HepG2 (cell line): ENCODE data around the gene CHPF. TPM values are rescaled to one million over a fixed set of nuclear protein-coding genes. Genes with fewer than 3 reads are reported as not detected.

Source experiments
- CBX5 ChIP-seq: sonication (generic); formaldehyde crosslinking; IDR thresholded peaks from 2 replicates; pipeline ENCODE4 v1.4.0; 2020; ENCODE audit warnings: missing genetic modification reagents, borderline replicate concordance
- CHD4 ChIP-seq: fragments of 200-600 bp; sonication (generic); IDR thresholded peaks from 2 replicates; pipeline ENCODE4 v1.7.0; 2017; ENCODE audit warnings: mild to moderate bottlenecking, low read length, borderline replicate concordance
- CREBL2 ChIP-seq: sonication (generic); formaldehyde crosslinking; IDR thresholded peaks from 2 replicates; pipeline ENCODE4 v1.8.1; 2023; ENCODE audit warnings: missing genetic modification reagents, mild to moderate bottlenecking, borderline replicate concordance
- ISX ChIP-seq: sonication (generic); formaldehyde crosslinking; conservative IDR thresholded peaks from 2 replicates; pipeline ENCODE4 v1.5.0; 2020; ENCODE audit warnings: missing genetic modification reagents
- MAF1 ChIP-seq: sonication (generic); formaldehyde crosslinking; IDR thresholded peaks from 2 replicates; pipeline ENCODE4 v1.5.0; 2020; ENCODE audit warnings: missing genetic modification reagents, borderline replicate concordance
- NFE2 ChIP-seq: sonication (generic); formaldehyde crosslinking; IDR thresholded peaks from 2 replicates; pipeline ENCODE4 v1.4.0; 2020; ENCODE audit warnings: missing genetic modification reagents
- NFIB ChIP-seq: sonication (generic); formaldehyde crosslinking; IDR thresholded peaks from 2 replicates; pipeline ENCODE4 v1.9.0; 2021; ENCODE audit warnings: missing genetic modification reagents, mild to moderate bottlenecking, borderline replicate concordance
- PAX8 ChIP-seq: sonication (generic); formaldehyde crosslinking; IDR thresholded peaks from 2 replicates; pipeline ENCODE4 v1.8.0; 2022; ENCODE audit warnings: mild to moderate bottlenecking, missing genetic modification reagents, borderline replicate concordance
- PITX1 ChIP-seq: sonication (generic); formaldehyde crosslinking; IDR thresholded peaks from 2 replicates; pipeline ENCODE4 v1.5.1; 2020; ENCODE audit warnings: mild to moderate bottlenecking, missing genetic modification reagents
- RERE ChIP-seq: IDR thresholded peaks from 2 replicates; pipeline ENCODE4 v1.6.1; 2016; ENCODE audit warnings: low read depth, missing genetic modification reagents, missing compliant biosample characterization
- SKIL ChIP-seq: sonication (generic); formaldehyde crosslinking; IDR thresholded peaks from 2 replicates; pipeline ENCODE4 v1.8.0; 2022; ENCODE audit warnings: missing genetic modification reagents, mild to moderate bottlenecking, moderate library complexity, borderline replicate concordance
- SP2 ChIP-seq: sonication (generic); formaldehyde crosslinking; IDR thresholded peaks from 2 replicates; pipeline ENCODE4 v1.5.1; 2020; ENCODE audit warnings: mild to moderate bottlenecking, missing genetic modification reagents
- SRY ChIP-seq: sonication (generic); formaldehyde crosslinking; IDR thresholded peaks from 2 replicates; pipeline ENCODE4 v1.8.0; 2022; ENCODE audit warnings: mild to moderate bottlenecking, missing genetic modification reagents
- TBP ChIP-seq: sonication (generic); formaldehyde crosslinking; IDR thresholded peaks from 2 replicates; pipeline ENCODE4 v1.5.0; 2020; ENCODE audit warnings: missing genetic modification reagents
- ZBTB43 ChIP-seq: sonication (generic); formaldehyde crosslinking; conservative IDR thresholded peaks from 2 replicates; pipeline ENCODE4 v1.4.0; 2020; ENCODE audit warnings: missing genetic modification reagents
- ZFYVE20 ChIP-seq: sonication (generic); formaldehyde crosslinking; IDR thresholded peaks from 2 replicates; pipeline ENCODE4 v1.8.0; 2023; ENCODE audit warnings: low read depth, mild to moderate bottlenecking, moderate library complexity, missing genetic modification reagents, borderline replicate concordance
- ZNF326 ChIP-seq: sonication (generic); formaldehyde crosslinking; IDR thresholded peaks from 2 replicates; pipeline ENCODE4 v1.4.0; 2020; ENCODE audit warnings: missing genetic modification reagents, borderline replicate concordance
- ZNF343 ChIP-seq: sonication (generic); formaldehyde crosslinking; IDR thresholded peaks from 2 replicates; pipeline ENCODE4 v1.4.0; 2020; ENCODE audit warnings: mild to moderate bottlenecking, missing genetic modification reagents
- ZNF563 ChIP-seq: sonication (generic); formaldehyde crosslinking; IDR thresholded peaks from 2 replicates; pipeline ENCODE4 v1.8.0; 2022; ENCODE audit warnings: mild to moderate bottlenecking, moderate library complexity, missing genetic modification reagents
- ZSCAN20 ChIP-seq: sonication (generic); formaldehyde crosslinking; IDR thresholded peaks from 2 replicates; pipeline ENCODE4 v1.4.0; 2020; ENCODE audit warnings: missing genetic modification reagents, mild to moderate bottlenecking, borderline replicate concordance
- polyA plus RNA-seq, 8 experiments: library from polyadenylated mRNA; depleted of rRNA in 3 of 8; stranded (reverse) in 7 of 8; unstranded in 1 of 8; fragments of >200 nt; fragmentation: Illumina TruSeq in 4 of 8; extraction: Trizol in 4 of 8; gene quantifications; 2 replicates each; pipeline versions ENCODE4 v1.2.1 to v1.2.3, GENCODE V29; 2011 to 2016; ENCODE audit warnings: low read depth in 4 of 8, missing spikeins in 1 of 8, mixed read lengths in 1 of 8; ENCODE audit not compliant: insufficient read depth in 1 of 8
- total RNA-seq, 5 experiments: library from RNA; depleted of rRNA; stranded (reverse); fragments of >200 nt; fragmentation: Illumina TruSeq; extraction: Trizol; gene quantifications; 2 replicates each; pipeline ENCODE4 v1.2.3, GENCODE V29; 2016; ENCODE audit warnings: low read depth in 1 of 5
- TF ChIP-seq, protein P1 (sequence below): sonication (generic); formaldehyde crosslinking; IDR thresholded peaks from 2 replicates; pipeline ENCODE4 v1.4.0; 2020; ENCODE audit warnings: mild to moderate bottlenecking, missing genetic modification reagents

Gene CHPF
- total and polyA plus RNA-seq, 2 of the 13 experiments (the other 11 are each of a cell fraction or from before 2014, with no cell fraction given): 79.6 to 111 TPM

GRCh38 chr2:219542931-219543595 lies 546 bp downstream of the CHPF start (continued):
- TF ChIP-seq RERE (CRISPR knock-in tag): no peak
- 0 out of 2 replicates have a peak, but pooled peaks have one; percentile 18 for TF ChIP-seq ISX (CRISPR knock-in tag)
- TF ChIP-seq PAX8 (CRISPR knock-in tag): no peak
- 0 out of 2 replicates have a peak, but pooled peaks have one; percentile 51 for TF ChIP-seq ZFYVE20 (CRISPR knock-in tag)
- TF ChIP-seq SKIL: no peak
- no peak for TF ChIP-seq MAF1 (CRISPR knock-in tag)
- no peak for TF ChIP-seq SP2 (CRISPR knock-in tag)
- no peak for TF ChIP-seq ZBTB43 (CRISPR knock-in tag)
- no peak for TF ChIP-seq ZNF343
- TF ChIP-seq TBP (CRISPR knock-in tag): no peak
- TF ChIP-seq CREBL2 (CRISPR knock-in tag): no peak
- TF ChIP-seq NFIB (CRISPR knock-in tag): no peak
- TF ChIP-seq, protein P1, sequence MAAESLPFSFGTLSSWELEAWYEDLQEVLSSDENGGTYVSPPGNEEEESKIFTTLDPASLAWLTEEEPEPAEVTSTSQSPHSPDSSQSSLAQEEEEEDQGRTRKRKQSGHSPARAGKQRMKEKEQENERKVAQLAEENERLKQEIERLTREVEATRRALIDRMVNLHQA: 0 out of 2 replicates have a peak, but pooled peaks have one; percentile 44
- TF ChIP-seq SRY (CRISPR knock-in tag): no peak
- TF ChIP-seq CHD4: no peak
- no peak for TF ChIP-seq ZNF326
- TF ChIP-seq CBX5 (CRISPR knock-in tag): no peak
- no peak for TF ChIP-seq ZSCAN20 (CRISPR knock-in tag)
- TF ChIP-seq PITX1 (CRISPR knock-in tag): no peak
- TF ChIP-seq ZNF563 (CRISPR knock-in tag): peak; percentile 84
- no peak for TF ChIP-seq NFE2
